NCI-H1417 (cell line): ENCODE measurements around the gene KIF26B.
"Not testable (repeated sequence)": the region's sequence is repeated elsewhere in the genome, so short reads cannot be mapped to it uniquely, and the experiment has no call there.

ENCODE experiments used
- DNase-seq, 3 experiments: peaks; one replicate each; lab custom pipeline; 2025; lab: John Stamatoyannopoulos, UW

The KIF26B gene

GRCh38 chr1:245684166-245684565, 529.4 kb downstream of the KIF26B start:
- no peak for DNase-seq

- DNase-seq = no peak
These were observed 529.8 kb downstream of the KIF26B start for GRCh38 chr1:245684571-245684970.

GRCh38 chr1:245685111-245685810, 530.5 kb downstream of the KIF26B start:
- DNase-seq = no peak

DNA sequence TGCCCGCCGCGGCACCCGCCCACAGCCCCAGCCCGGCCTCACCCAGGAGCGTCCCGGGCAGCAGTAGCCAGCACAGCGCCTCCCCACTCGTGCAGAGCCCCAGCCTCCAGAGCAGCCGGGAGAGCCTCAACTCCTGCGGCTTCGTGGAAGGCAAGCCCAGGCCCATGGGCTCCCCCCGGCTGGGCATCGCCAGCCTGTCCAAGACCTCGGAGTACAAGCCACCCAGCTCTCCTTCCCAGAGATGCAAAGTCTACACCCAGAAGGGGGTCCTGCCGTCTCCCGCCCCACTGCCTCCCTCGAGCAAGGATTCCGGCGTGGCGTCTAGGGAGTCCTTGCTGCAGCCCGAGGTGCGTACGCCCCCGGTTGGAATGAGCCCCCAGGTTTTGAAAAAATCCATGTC, 531.2 kb downstream of the KIF26B start:
- DNase-seq = no peak

GRCh38 chr1:245686446-245687030, 531.8 kb downstream of the KIF26B start:
- no peak for DNase-seq

DNA sequence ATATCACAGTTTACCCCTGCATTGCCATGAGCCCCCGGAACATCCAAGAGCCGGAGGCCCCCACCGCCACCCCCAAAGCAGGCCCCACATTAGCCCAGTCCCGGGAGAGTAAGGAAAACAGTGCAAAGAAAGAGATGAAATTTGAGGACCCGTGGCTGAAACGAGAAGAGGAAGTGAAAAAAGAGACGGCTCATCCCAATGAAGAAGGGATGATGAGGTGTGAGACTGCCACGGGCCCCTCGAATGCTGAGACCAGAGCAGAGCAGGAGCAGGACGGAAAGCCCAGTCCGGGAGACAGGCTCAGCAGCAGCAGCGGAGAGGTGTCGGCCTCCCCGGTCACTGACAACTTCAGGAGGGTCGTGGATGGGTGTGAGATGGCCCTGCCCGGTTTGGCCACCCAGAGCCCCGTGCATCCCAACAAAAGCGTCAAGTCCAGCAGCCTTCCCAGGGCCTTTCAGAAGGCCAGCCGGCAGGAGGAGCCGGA, 532.4 kb downstream of the KIF26B start:
- no peak for DNase-seq

GRCh38 chr1:245687636-245688535, 533.1 kb downstream of the KIF26B start:
- DNase-seq = no peak

- DNase-seq = no peak
These were observed 534.0 kb downstream of the KIF26B start for GRCh38 chr1:245688536-245689453.

DNA sequence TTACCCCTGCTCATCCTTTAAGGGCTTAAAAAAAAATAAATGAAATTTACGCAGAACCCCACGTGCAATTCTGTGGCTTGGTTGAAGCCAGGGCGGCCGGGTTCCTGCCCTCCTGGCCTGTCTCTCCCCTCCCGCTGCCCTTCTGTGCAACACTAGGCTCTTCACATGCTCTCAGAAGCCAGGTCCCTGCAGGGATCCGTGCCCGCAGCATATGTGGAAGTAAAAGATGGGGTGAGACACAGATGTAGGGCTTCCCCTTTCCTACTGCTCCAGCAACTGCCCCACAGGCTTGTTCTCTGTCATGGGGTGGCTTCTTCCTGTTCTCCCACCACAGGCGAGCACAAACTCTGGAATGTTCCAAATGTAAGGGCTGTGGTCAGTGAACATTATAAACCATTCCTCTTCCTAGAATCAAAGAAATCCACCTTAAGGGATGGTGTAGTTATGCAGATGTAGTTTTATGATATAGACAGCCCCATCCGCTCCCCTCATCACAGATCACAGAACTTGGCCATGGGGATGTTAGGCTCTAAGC, 535.4 kb downstream of the KIF26B start:
- no peak for DNase-seq

DNA sequence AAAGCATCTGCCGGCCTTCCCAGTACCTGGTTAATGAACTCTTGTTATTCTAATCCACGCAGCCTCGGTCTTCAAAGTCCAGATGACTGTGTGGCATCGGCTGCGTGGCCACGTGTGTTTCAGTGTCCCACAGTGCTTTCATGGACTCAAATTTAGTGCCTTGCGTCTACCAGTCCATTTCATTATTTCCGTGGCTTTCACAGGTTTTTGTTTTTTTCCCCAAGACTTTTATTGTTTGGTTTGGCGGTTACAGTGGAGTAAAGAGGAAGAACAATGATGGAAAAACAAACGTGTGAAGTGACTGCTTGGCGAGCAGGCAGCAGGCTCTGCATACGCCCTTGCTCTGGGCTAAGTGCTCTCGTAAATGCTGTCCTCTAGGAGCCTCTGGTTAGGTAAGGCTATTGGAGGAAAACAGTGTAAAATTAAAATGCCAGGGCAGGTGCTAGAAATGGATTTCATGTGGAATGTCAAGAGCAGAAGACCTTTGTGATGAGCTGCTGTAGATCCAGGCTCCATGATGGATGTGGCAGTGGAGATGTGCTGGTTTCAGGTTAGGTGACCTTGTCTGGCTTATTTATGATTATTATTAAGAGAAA, 536.3 kb downstream of the KIF26B start:
- DNase-seq = peak in 1 of 3 experiments; percentile 42

DNA sequence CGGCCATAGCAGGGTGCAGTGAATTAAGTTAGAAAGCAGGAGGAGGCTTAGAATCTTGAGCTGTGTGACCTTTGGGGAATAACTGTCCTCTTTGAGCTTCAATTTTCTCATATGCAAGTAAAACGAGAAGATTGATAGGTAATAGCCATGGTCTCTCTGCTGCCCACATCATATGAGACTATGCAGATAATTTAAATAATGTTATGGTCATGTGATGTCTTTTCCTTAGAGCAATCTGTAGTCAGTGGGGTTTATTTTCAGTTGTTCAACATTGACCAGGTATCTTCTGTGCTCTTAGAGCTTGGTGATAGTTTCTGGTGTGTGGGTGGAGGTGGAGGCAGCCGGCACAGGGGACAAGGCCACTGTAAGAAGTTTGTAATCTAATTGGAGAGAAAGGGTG, 537.1 kb downstream of the KIF26B start:
- no peak for DNase-seq

GRCh38 chr1:245692318-245692717, 537.5 kb downstream of the KIF26B start:
- no peak for DNase-seq

GRCh38 chr1:245693116-245693793, 538.5 kb downstream of the KIF26B start:
- DNase-seq = no peak

- DNase-seq = no peak
These were observed 539.4 kb downstream of the KIF26B start for GRCh38 chr1:245693941-245694752.

DNA sequence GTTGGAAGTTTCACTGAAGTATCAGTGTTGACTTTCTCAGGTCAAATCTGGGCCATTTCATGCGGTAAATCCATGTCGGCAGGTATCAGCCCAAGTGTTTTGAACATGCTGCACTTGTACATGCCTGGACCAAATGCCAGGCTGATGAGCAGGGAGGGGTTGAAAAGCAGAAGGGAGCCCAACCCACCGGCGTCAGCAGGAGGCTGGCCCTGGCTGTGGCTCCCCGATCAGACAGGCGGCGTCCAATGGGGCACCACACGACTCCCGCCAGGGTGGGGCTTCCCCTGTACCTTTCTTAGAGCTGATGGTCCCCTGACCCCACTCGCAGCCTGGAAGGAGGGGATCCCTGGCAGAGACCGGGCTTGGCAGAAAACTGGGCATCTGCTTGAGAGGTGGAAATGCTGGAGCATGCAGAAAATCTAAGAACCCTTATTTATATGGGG, 540.0 kb downstream of the KIF26B start:
- no peak for DNase-seq

- no peak for DNase-seq
These were observed 540.4 kb downstream of the KIF26B start for GRCh38 chr1:245695211-245695610.

GRCh38 chr1:245695701-245696100, 540.9 kb downstream of the KIF26B start:
- not testable (repeated sequence) for DNase-seq

GRCh38 chr1:245698116-245698515, 543.3 kb downstream of the KIF26B start:
- DNase-seq = no peak

- DNase-seq = peak in 2 of 3 experiments; percentile 33 to 55
These were observed 544.1 kb downstream of the KIF26B start for GRCh38 chr1:245698860-245699259.
